ENCODE results near the gene VAV1. TPM values are rescaled to one million over a fixed set of nuclear protein-coding genes. Genes with fewer than 3 reads are reported as not detected.

Gene VAV1
- total RNA-seq, 1 donor from 2014 or later = not detected

GRCh38 chr19:6776999-6777398 lies 4.5 kb downstream of the VAV1 start:
- no peak for TF ChIP-seq CTCF (IDR thresholded peaks at IDR 0.05)

DNA sequence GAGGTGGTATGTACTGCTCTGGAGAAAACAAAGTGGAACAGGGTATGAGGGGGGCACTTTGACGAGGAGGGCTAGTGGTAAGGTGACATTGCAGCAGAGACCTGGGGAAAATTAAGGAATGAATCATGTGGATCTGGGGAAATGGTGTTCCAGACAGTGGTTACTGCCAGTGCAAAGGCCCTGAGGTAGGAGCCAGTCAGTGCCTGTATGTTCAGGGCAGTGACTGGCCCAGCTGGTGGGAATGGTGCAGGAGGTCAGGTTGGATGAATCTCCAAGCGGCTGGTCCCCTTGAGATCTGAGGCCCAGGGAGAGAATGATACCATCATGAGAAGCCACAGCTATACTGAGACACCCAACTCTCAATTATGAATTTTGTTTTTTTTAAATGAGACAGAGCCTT lies 4.9 kb downstream of the VAV1 start:
- H3K36me3 Mint-ChIP-seq (ENCODE audit: low read depth) = no peaks in the 10 kb centered on the region
- TF ChIP-seq CTCF (IDR thresholded peaks at IDR 0.05) = no peak
- H3K4me3 Mint-ChIP-seq (ENCODE audit: unreplicated experiment) = no peak overlapping the region
- no peaks in the 10 kb centered on the region for H3K27me3 Mint-ChIP-seq (ENCODE audit: low read depth)
- no peaks in the 10 kb centered on the region for H3K9me3 Mint-ChIP-seq (ENCODE audit: low read depth)
- no peak overlapping the region for H3K27ac Mint-ChIP-seq (ENCODE audit: unreplicated experiment)
- no peak for DNase-seq (ENCODE audit: low spot score)
- peaks cover 5% of the 10 kb centered on the region for H3K4me1 Mint-ChIP-seq (ENCODE audit: low read depth)

More at GRCh38 chr19:6776999-6777398, 4.5 kb downstream of the VAV1 start:
- Mint-ChIP-seq H3K4me1 (ENCODE audit: low read depth) (peaks cover 5% of the 10 kb centered on the region), H3K4me3 (ENCODE audit: unreplicated experiment) (no peak overlapping the region), H3K27ac (ENCODE audit: unreplicated experiment) (no peak overlapping the region), H3K36me3 (ENCODE audit: low read depth) (no peaks in the 10 kb centered on the region), H3K9me3 (ENCODE audit: low read depth) (no peaks in the 10 kb centered on the region), H3K27me3 (ENCODE audit: low read depth) (no peaks in the 10 kb centered on the region)
- no peak for DNase-seq (ENCODE audit: low spot score)

DNA sequence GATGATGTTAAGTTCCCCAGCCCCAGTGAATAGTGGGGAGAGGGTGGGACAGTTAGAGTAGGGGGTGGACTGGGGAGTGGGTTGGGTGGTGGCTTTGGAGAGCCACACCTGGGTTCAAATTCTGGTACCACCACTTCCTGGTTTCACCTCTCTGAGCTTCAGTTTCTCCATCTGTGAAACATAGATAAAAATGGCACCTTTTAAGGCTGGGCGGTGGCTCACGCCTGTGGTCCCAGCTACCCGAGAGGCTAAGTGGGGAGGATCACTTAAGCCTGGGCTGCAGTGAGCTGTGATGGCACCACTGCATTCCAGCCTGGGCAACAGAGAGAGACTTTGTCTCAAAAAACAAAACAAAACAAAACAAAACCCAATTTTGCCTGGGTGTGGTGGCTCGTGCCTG lies 5.9 kb downstream of the VAV1 start:
- TF ChIP-seq CTCF (IDR thresholded peaks at IDR 0.05) = no peak
- H3K27ac Mint-ChIP-seq (ENCODE audit: unreplicated experiment) = no peak overlapping the region
- H3K9me3 Mint-ChIP-seq (ENCODE audit: low read depth) = no peaks in the 10 kb centered on the region
- DNase-seq (ENCODE audit: low spot score) = no peak
- no peak overlapping the region for H3K4me3 Mint-ChIP-seq (ENCODE audit: unreplicated experiment)
- peaks cover 5% of the 10 kb centered on the region for H3K4me1 Mint-ChIP-seq (ENCODE audit: low read depth)
- no peaks in the 10 kb centered on the region for H3K36me3 Mint-ChIP-seq (ENCODE audit: low read depth)
- H3K27me3 Mint-ChIP-seq (ENCODE audit: low read depth) = no peaks in the 10 kb centered on the region

GRCh38 chr19:6779206-6779605 lies 6.7 kb downstream of the VAV1 start:
- no peaks in the 10 kb centered on the region for H3K9me3 Mint-ChIP-seq (ENCODE audit: low read depth)
- H3K27ac Mint-ChIP-seq (ENCODE audit: unreplicated experiment) = no peak overlapping the region
- no peaks in the 10 kb centered on the region for H3K27me3 Mint-ChIP-seq (ENCODE audit: low read depth)
- peaks cover 5% of the 10 kb centered on the region for H3K4me1 Mint-ChIP-seq (ENCODE audit: low read depth)
- DNase-seq (ENCODE audit: low spot score) = no peak
- no peak for TF ChIP-seq CTCF (IDR thresholded peaks at IDR 0.05)
- H3K4me3 Mint-ChIP-seq (ENCODE audit: unreplicated experiment) = no peak overlapping the region
- no peaks in the 10 kb centered on the region for H3K36me3 Mint-ChIP-seq (ENCODE audit: low read depth)

DNA sequence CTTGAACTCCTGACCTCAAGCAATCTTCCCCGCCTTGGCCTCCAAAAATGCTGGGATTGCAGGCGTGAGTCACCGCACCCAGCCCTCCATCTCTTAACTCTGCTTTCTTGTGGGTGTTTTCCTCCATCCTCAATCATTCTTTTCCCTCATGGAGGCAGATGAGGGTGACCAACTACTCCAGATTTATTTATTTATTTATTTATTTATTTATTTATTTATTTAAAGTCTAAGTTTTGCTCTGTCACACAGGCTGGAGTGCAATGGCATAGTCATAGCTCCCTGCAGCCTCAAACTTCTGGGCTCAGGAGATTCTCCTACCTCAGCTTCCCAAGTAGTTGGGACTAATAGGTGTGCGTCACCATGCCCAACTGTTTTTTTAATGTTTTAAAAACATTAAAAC lies 14.9 kb downstream of the VAV1 start:
- no peaks in the 10 kb centered on the region for H3K36me3 Mint-ChIP-seq (ENCODE audit: low read depth)
- no peak for DNase-seq (ENCODE audit: low spot score)
- no peak overlapping the region for H3K4me3 Mint-ChIP-seq (ENCODE audit: unreplicated experiment)
- H3K27ac Mint-ChIP-seq (ENCODE audit: unreplicated experiment) = no peak overlapping the region
- peaks cover 5% of the 10 kb centered on the region for H3K4me1 Mint-ChIP-seq (ENCODE audit: low read depth)
- no peak for TF ChIP-seq CTCF (IDR thresholded peaks at IDR 0.05)
- peaks cover 3% of the 10 kb centered on the region for H3K9me3 Mint-ChIP-seq (ENCODE audit: low read depth)
- H3K27me3 Mint-ChIP-seq (ENCODE audit: low read depth) = peaks cover 19% of the 10 kb centered on the region

All from chondrocyte (in vitro differentiated cells).